Loucy (cell line): ENCODE measurements around the gene TBKBP1.

Experiments
- CTCF ChIP-seq: fragments of 200-600 bp; sonication (generic); conservative IDR thresholded peaks from 2 replicates; pipeline ENCODE4 v1.5.1; 2014; ENCODE audit warnings: mild to moderate bottlenecking, antibody characterized with exemption, low read length
- EZH2phosphoT487 ChIP-seq: fragments of 200-600 bp; IDR thresholded peaks from 2 replicates; pipeline ENCODE4 v1.6.1; 2018; ENCODE audit warnings: antibody characterized with exemption, mild to moderate bottlenecking, moderate library complexity, borderline replicate concordance

GRCh38 chr17:47704736-47705135 lies 10.8 kb downstream of the TBKBP1 start:
- TF ChIP-seq CTCF, result no peak
- no peak for TF ChIP-seq EZH2phosphoT487
